GM12878 (cell line): ENCODE data around the gene WNK2. TPM values are rescaled to one million over a fixed set of nuclear protein-coding genes. Genes with fewer than 3 reads are reported as not detected.

Source experiments
- CBFB ChIP-seq: IDR thresholded peaks from 2 replicates; pipeline ENCODE4 v1.6.1; 2016; ENCODE audit warnings: antibody characterized with exemption, low read depth
- CEBPZ ChIP-seq: fragments of 150-350 bp; IDR thresholded peaks from 2 replicates; pipeline ENCODE4 v1.6.1; 2016; ENCODE audit warnings: low read depth, low read length
- EZH2 ChIP-seq: IDR thresholded peaks from 2 replicates; pipeline ENCODE4 v1.6.1; 2012; ENCODE audit warnings: low read depth, mild to moderate bottlenecking, control low read depth, inconsistent platforms, low read length, borderline replicate concordance; ENCODE audit not compliant: control insufficient read depth
- IRF5 ChIP-seq: fragments of 450-650 bp; IDR thresholded peaks from 2 replicates; pipeline ENCODE4 v1.6.1; 2017; ENCODE audit warnings: borderline replicate concordance
- KLF5 ChIP-seq: fragments of 450-650 bp; IDR thresholded peaks from 2 replicates; pipeline ENCODE4 v1.6.1; 2014; ENCODE audit warnings: mild to moderate bottlenecking; ENCODE audit not compliant: partially characterized antibody
- MYB ChIP-seq: fragments of 150-350 bp; IDR thresholded peaks from 2 replicates; pipeline ENCODE4 v1.6.1; 2014; ENCODE audit warnings: mild to moderate bottlenecking, low read depth, low read length, borderline replicate concordance
- NFYA ChIP-seq: IDR thresholded peaks from 2 replicates; pipeline ENCODE4 v1.6.1; 2011; ENCODE audit warnings: low read depth, mild to moderate bottlenecking, low read length, improper control_type of control experiment, borderline replicate concordance
- NR2C2 ChIP-seq: IDR thresholded peaks from 2 replicates; pipeline ENCODE4 v1.6.1; 2011; ENCODE audit warnings: borderline replicate concordance, low read depth; ENCODE audit not compliant: control insufficient read depth, insufficient read length
- SREBF2 ChIP-seq: IDR thresholded peaks from 2 replicates; pipeline ENCODE4 v1.6.1; 2012; ENCODE audit warnings: mild to moderate bottlenecking, low read length
- TCF3 ChIP-seq: IDR thresholded peaks from 2 replicates; pipeline ENCODE4 v1.6.1; 2012; ENCODE audit warnings: low read depth, mild to moderate bottlenecking, low read length, borderline replicate concordance; ENCODE audit not compliant: insufficient read depth
- polyA plus RNA-seq, 11 experiments: library from polyadenylated mRNA; depleted of rRNA in 4 of 11; unstranded in 6 of 11; stranded (reverse) in 5 of 11; fragments of >200 nt; fragmentation: Nextera tagmentation in 4 of 11; fragmentation: Illumina TruSeq in 1 of 11; extraction: Ambion mirVana in 4 of 11; extraction: Trizol in 1 of 11; gene quantifications; 1 replicate in 1 of 11; 2 replicates in 10 of 11; pipeline versions ENCODE4 v1.2.1 to v1.2.3, GENCODE V29; 2011 to 2016; ENCODE audit warnings: inconsistent platforms in 2 of 11, missing spikeins in 2 of 11, low read depth in 1 of 11
- total RNA-seq, 4 experiments: library from RNA; depleted of rRNA in 3 of 4; stranded (reverse); fragments of >200 nt in 3 of 4; fragmentation: Illumina TruSeq in 1 of 4; extraction: Trizol in 1 of 4; gene quantifications; 2 replicates each; pipeline versions ENCODE4 v1.2.1 to v1.2.3, GENCODE V29; 2013 to 2021
- TF ChIP-seq, protein P1 (sequence below): fragments of 450-650 bp; IDR thresholded peaks from 2 replicates; pipeline ENCODE4 v1.6.1; 2016; ENCODE audit warnings: mild to moderate bottlenecking

Gene WNK2
- total and polyA plus RNA-seq, 10 of the 15 experiments (the other 5 are each of a cell fraction or from before 2014, with no cell fraction given) = 0.15 TPM; not detected in 9

DNA sequence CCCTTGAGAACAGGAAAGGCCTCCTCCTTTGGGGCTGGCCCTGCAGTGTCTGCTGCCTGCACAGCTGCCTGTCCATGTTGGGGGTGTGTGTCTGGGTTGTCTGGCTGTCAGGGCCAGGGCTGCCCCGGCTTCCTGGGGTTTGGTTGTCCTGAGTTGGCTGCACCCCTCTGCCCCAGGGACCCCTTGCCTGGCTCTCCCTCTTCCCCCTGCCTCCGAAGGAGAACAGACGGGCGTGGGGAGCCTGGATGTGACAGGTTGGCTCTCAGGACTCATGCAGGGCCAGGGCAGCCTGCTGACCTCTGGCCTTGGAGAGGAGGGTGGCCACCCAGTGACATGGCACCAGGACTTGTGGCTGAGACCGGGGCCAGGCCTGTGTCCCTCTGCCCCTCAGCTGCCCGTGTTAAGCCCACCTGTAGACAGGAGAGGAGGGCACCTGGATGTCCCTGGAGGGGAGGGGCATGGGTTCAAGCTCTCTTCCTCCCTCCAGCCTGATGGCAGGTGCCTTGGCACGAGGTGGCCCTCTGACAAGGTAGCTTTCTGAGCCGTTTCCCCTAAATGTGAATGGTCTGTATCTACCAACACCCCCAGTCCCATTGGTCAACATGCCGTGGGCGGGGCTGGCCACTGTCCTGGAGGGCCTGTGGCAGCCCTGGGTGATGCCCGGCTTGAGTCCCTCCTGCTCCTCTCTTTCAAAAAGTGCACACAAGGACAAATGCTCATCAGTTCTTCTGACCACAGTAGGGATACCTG is 34.9 kb downstream of the WNK2 start (continued):
- no peak for TF ChIP-seq IRF5
- TF ChIP-seq, protein P1, sequence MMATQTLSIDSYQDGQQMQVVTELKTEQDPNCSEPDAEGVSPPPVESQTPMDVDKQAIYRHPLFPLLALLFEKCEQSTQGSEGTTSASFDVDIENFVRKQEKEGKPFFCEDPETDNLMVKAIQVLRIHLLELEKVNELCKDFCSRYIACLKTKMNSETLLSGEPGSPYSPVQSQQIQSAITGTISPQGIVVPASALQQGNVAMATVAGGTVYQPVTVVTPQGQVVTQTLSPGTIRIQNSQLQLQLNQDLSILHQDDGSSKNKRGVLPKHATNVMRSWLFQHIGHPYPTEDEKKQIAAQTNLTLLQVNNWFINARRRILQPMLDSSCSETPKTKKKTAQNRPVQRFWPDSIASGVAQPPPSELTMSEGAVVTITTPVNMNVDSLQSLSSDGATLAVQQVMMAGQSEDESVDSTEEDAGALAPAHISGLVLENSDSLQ = no peak
- no peak for TF ChIP-seq CEBPZ
- no peak for TF ChIP-seq CBFB
- no peak for TF ChIP-seq KLF5
- TF ChIP-seq MYB = no peak
- no peak for TF ChIP-seq SREBF2
- TF ChIP-seq NR2C2 = no peak
- TF ChIP-seq NFYA = no peak
- TF ChIP-seq EZH2 = no peak
- TF ChIP-seq TCF3 = no peak
